Fibroblast of lung (primary cell): ENCODE data around the gene RERE.

Experiments
- CTCF ChIP-seq, 2 donors: IDR thresholded peaks in 1 of 2; conservative IDR thresholded peaks in 1 of 2; 1 replicate in 1 of 2; 2 replicates in 1 of 2; pipeline ENCODE4 v1.5.1; 2011 to 2012; ENCODE audit warnings: low read length in 2 of 2, control low read depth in 1 of 2, inconsistent platforms in 1 of 2, low read depth in 1 of 2, mild to moderate bottlenecking in 1 of 2
- EZH2 ChIP-seq: IDR thresholded peaks from 2 replicates; pipeline ENCODE4 v1.5.1; 2012; ENCODE audit warnings: low read length, control low read depth, mild to moderate bottlenecking; ENCODE audit errors: missing control alignments

GRCh38 chr1:8678673-8679394 lies 138.6 kb downstream of the RERE start:
- no peak for TF ChIP-seq CTCF (conservative IDR thresholded peaks at IDR 0.05 in 1 of 2, IDR thresholded peaks at IDR 0.05 in 1 of 2; ENCODE audit: low read depth in 1 of 2, low read length in 2 of 2)
- no peak for TF ChIP-seq EZH2
